ENCODE results near the gene ANGEL1.

The ANGEL1 gene

GRCh38 chr14:76814726-76815645 lies 2.3 kb upstream of the ANGEL1 start:
- DNase-seq, result no peak

GRCh38 chr14:76812093-76812421 lies 625 bp downstream of the ANGEL1 start:
- DNase-seq, result no peak

DNA sequence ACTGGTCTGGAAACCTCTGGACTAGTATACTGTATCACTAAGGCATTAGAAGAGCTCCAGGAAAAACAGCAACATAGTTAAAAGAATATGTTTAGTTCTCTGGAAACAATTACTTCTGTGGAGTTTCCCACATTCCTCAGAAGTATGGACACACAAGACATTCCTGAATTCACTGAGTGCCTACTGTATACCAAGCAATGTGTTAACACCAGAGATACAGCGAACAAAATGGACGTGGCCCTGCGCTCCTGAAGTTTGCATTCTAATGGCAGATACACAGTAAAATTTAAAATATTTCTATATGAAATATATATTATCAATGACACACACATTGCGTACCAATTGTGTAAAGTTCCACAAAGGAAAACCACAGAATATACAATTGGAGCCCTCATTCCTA lies 1.1 kb downstream of the ANGEL1 start:
- DNase-seq, result no peak

- no peak for DNase-seq
Measured at GRCh38 chr14:76810953-76811400, 1.7 kb downstream of the ANGEL1 start.

- no peak for DNase-seq
Measured at GRCh38 chr14:76810525-76810924, 2.2 kb downstream of the ANGEL1 start.

GRCh38 chr14:76808990-76809389 lies 3.7 kb downstream of the ANGEL1 start:
- DNase-seq, result no peak

GRCh38 chr14:76808011-76808410 lies 4.7 kb downstream of the ANGEL1 start:
- DNase-seq, result no peak

DNA sequence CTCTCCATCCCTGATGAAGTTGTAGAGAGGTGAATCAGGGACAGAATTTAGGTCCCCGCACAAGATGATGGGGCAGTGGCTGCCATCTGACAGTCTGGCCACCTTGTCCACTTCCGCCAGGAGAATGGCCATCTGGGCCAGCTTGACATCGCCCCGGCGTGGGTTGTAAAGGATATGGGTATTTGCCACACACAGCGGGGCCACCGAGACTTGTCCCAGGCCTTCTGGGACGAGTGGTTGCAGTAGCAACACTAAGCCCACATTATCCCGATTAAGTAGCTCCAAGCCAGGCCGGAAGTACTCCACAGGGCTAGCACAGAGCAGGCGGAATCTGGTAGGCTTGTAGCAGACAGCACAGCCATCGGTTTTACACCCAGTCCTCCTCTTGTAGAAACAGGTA lies 6.2 kb downstream of the ANGEL1 start:
- DNase-seq, result no peak

GRCh38 chr14:76793956-76794355 lies 18.7 kb downstream of the ANGEL1 start:
- DNase-seq, result no peak

GRCh38 chr14:76793324-76793723 lies 19.4 kb downstream of the ANGEL1 start:
- no peak for DNase-seq

DNA sequence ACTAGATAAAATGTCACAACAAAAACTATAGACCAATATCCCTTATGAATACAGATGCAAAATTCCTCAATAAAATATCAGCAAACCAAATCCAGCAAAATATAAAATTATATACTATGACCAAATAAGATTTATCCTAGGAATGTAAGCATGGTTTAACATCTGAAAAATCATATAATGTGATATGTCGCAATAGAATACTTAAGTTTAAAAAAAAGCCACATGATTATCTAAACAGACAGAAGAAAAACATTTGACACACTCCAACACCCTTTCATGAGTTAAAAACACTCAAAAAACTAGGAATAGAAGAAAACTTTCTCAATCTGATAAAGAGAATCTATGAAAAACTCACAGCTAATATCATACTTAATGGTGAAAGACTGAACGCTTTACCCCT lies 20.3 kb downstream of the ANGEL1 start:
- DNase-seq, result no peak

DNA sequence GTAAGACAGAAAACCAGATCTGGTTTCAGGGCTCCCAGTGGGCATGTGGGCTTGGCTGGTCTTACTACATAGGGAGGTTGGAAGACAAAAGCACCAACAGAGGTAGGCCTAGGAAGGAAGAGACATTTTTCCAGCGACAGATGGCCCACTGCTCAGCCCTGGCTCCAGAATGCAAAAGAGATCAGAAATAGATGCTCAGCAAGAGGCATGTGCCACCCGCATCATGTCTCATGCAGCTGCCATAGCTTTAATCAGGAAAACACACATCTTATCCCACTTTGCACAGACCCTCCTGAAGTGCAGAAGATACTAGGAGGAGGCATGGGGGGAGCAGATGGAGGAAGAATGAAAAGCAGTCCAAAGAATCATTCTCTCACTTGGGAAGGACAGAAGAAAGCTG lies 26.1 kb downstream of the ANGEL1 start:
- no peak for DNase-seq

GRCh38 chr14:76784881-76785280 lies 27.8 kb downstream of the ANGEL1 start:
- no peak for DNase-seq

- DNase-seq, result no peak
Measured at GRCh38 chr14:76784266-76784874, 28.3 kb downstream of the ANGEL1 start.

DNA sequence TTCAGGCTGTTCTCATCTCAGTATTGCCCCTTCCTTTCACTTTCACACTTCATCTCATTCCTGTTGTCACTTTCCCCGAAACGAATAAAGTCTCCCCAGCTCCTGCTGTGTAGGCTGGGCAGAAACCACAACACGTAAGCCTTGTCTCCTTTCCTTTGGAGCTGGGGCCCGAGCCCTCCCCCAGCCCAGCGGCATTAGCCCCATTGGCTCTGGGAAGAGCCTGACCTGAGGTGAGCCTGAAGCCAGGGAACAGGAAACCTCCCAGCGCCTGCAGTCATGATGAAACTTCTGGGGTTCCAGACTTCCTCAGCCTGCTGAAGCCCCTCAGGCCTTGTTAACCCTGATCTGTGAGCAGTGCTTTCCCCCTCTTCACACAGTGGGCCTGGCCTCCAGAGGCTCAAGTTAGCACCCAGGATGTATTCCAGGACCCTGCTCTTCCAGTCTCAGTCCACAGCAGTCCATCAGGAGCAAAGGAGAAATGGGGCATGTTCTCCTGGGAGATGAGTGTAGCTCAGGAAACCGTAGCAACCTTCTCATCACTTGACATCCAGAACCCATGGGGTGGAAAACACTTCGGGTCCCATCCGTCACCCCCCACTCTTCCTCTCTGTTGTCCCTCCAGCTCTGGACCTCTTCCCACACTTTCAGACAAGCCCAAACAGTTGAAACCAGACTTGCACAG lies 29.7 kb downstream of the ANGEL1 start:
- DNase-seq, result no peak

GRCh38 chr14:76782115-76782884 lies 30.4 kb downstream of the ANGEL1 start:
- DNase-seq, result no peak

DNA sequence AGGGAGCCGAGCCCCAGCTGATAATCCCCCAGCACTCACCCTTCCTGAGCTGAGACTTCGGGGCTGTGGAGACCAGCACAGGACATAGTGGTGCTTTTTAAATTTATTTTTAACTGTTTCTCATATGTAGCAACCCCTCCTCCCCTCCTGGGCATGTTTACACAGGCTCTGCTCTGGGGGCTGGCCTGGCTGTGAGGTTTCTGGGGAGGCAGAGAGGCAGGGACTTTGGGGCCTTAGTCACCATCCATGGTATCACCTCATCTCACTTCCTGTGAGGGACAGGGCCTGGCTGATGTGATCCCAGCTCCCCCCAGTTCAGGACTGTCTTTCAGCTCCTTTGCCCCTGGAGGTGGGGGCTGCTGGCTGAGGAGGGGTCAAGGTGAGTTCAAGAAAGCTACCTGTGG lies 31.0 kb downstream of the ANGEL1 start:
- no peak for DNase-seq

GRCh38 chr14:76780875-76781647 lies 31.6 kb downstream of the ANGEL1 start:
- no peak for DNase-seq

DNA sequence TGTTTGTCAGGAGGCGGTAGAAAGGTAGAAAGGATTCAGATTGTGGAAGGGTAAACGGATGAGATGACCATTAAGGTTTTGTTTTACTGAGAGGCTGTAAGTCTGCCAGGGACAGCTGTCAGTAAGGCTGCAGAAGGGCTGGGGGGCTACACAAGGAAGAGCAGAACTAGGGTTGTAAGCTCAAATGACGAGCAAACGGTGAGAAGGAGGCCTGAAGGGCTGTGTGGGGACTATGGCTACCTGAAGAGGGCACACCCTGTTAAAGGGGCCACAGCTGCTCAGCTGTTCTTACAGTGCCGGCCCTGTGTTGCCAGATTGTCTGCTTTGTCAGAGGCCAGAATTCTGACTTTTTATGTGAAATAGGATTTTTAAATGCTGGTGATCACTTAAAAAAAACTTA lies 32.3 kb downstream of the ANGEL1 start:
- DNase-seq, result no peak

DNA sequence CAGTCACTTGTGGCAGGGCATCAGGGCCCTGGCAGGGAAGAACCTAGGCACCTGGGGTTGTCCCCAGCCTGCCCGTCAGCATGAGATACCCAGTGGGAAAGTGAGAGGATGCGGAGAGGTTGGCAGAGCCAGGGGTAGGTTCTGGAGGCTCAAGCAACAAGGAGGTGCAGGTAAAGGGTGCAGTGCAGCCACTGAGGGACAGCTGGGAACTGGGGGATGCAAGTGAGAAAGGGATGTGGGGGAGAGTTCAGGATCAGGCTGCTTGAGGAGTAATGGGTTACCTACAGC lies 32.7 kb downstream of the ANGEL1 start:
- DNase-seq, result no peak

DNA sequence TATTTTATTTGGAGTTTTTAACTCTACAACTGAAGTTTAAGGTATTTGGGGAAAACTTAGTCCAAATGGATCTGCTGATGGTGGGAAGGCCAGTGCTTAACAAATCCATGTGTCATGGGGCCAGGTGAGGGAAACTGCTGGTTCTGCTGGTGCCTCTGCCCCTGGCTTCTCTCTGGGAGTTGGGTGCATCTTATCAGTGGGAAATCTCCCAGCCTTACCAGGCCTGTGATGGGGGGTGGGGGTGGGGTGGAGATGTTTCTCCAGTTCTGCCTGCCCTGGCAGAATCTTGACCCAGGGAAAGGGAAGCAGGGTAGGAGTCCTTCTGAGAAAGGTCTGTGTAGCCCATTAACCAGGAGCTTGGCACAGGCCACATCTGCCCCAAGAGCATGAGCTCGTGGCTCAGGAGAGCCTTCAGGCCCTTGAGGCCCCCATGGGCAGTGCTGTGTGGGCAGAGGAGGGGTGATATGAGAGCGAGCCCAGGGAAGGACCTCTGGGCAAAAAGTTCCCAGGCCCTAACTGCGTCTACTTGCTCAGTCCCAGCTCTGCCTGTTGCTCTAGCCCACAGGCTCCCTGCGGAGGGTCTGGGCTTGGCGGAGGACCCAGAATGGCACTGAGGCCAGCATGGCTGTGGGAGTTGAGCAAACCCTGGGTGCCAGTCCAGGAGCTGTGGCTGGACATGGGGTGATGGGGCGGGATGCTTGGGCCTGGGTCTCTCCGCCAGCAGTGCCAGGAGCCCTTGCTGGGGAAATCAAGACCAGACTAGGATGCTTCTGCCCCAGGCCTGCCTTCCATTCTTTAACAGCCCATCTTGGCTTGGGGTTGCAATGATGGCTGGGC lies 33.2 kb downstream of the ANGEL1 start:
- no peak for DNase-seq
